NCI-H187 treated with DMSO at 0.1 percent for 48 hours (cell line): ENCODE results near the gene SH3PXD2A.
"Not testable (repeated sequence)": the region's sequence is repeated elsewhere in the genome, so short reads cannot be mapped to it uniquely, and the experiment has no call there.

Experiments
- DNase-seq: peaks from one replicate; lab custom pipeline; 2025; lab: John Stamatoyannopoulos, UW

SH3PXD2A gene

GRCh38 chr10:103767756-103768155 is 87.6 kb downstream of the SH3PXD2A start:
- DNase-seq: no peak

- DNase-seq: no peak
These were observed 88.4 kb downstream of the SH3PXD2A start for GRCh38 chr10:103766751-103767505.

GRCh38 chr10:103765981-103766380 is 89.4 kb downstream of the SH3PXD2A start:
- DNase-seq: no peak

GRCh38 chr10:103765168-103765567 is 90.2 kb downstream of the SH3PXD2A start:
- DNase-seq: no peak

- DNase-seq: no peak
These were observed 90.9 kb downstream of the SH3PXD2A start for GRCh38 chr10:103764296-103765088.

- DNase-seq: no peak
These were observed 91.8 kb downstream of the SH3PXD2A start for GRCh38 chr10:103763374-103764202.

- DNase-seq: no peak
These were observed 92.5 kb downstream of the SH3PXD2A start for GRCh38 chr10:103762916-103763315.

GRCh38 chr10:103762162-103762561 is 93.2 kb downstream of the SH3PXD2A start:
- DNase-seq: no peak

GRCh38 chr10:103761075-103761920 is 94.1 kb downstream of the SH3PXD2A start:
- no peak for DNase-seq

- not testable (repeated sequence) for DNase-seq
These were observed 95.1 kb downstream of the SH3PXD2A start for GRCh38 chr10:103760233-103760632.

GRCh38 chr10:103759100-103759781 is 96.1 kb downstream of the SH3PXD2A start:
- no peak for DNase-seq

- DNase-seq: no peak
These were observed 97.1 kb downstream of the SH3PXD2A start for GRCh38 chr10:103758294-103758681.

GRCh38 chr10:103757531-103758293 is 97.7 kb downstream of the SH3PXD2A start:
- DNase-seq: no peak

- DNase-seq: no peak
These were observed 99.0 kb downstream of the SH3PXD2A start for GRCh38 chr10:103756277-103756869.

- DNase-seq: no peak
These were observed 102.6 kb downstream of the SH3PXD2A start for GRCh38 chr10:103752680-103753248.

GRCh38 chr10:103751667-103752290 is 103.6 kb downstream of the SH3PXD2A start:
- DNase-seq: no peak

GRCh38 chr10:103750836-103751235 is 104.5 kb downstream of the SH3PXD2A start:
- DNase-seq: no peak

- no peak for DNase-seq
These were observed 105.6 kb downstream of the SH3PXD2A start for GRCh38 chr10:103749779-103750178.

- no peak for DNase-seq
These were observed 107.4 kb downstream of the SH3PXD2A start for GRCh38 chr10:103748020-103748419.
